NCI-H1417 treated with DMSO at 0.1 percent for 48 hours (cell line): ENCODE data around the gene SLC23A3.

ENCODE experiments used
- DNase-seq: peaks from one replicate; lab custom pipeline; 2025; lab: John Stamatoyannopoulos, UW

SLC23A3 gene, protein sequence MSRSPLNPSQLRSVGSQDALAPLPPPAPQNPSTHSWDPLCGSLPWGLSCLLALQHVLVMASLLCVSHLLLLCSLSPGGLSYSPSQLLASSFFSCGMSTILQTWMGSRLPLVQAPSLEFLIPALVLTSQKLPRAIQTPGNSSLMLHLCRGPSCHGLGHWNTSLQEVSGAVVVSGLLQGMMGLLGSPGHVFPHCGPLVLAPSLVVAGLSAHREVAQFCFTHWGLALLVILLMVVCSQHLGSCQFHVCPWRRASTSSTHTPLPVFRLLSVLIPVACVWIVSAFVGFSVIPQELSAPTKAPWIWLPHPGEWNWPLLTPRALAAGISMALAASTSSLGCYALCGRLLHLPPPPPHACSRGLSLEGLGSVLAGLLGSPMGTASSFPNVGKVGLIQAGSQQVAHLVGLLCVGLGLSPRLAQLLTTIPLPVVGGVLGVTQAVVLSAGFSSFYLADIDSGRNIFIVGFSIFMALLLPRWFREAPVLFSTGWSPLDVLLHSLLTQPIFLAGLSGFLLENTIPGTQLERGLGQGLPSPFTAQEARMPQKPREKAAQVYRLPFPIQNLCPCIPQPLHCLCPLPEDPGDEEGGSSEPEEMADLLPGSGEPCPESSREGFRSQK

GRCh38 chr2:219169930-219170654 is at the start of gene SLC23A3:
SLC23A3 (minus strand) TSS chr2:219170029; CDS start chr2:219169984, 45 bp downstream.
- DNase-seq: no peak

DNA sequence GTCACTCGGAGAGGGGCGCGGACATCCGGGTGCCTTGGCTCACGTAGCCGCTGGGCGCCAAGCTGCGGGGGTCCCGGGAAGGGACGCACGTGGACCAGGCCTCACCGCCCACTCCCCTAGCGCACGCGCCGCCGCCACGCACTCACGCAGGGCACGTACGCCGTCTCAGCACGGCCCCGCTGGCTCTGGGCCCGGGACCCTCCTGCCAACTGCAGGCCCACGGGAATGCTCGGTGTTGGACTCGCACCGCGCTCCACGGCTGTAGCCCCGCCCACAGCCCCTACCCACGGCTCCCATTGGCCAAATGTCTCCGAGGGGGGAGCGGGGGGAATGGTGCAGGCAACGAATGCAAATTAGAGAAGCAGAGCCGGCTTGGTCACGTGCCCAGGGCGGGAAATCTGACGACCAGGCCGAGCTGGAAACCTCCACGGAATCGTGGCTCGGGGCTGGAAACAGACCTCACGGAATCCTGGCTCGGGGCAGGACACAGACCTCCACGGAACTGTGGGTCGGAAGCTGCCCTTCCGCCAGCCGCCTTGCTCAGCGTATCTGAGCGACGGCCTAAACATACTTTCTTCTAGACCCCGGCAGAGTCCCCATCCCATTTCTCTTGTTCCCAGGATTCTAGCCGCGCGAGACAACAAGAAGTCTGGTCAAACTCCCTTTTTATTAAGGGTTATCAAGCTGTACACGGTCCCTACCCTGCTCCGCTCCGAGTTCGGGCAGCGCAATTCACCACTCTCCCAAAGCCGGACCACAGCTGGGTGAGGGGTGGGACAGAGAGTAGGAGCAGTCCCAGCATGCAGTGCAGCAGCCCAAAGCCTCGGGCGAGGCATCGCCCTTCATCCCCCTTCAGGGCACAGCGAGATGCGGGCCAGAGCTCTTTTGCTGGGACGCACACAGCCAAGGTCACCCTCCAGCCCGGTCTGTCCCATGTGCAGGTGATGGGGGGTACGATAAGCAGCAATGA is 49.2 kb upstream of the SLC23A3 start, which contains the start of gene ABCB6:
ABCB6 (minus strand) TSS at position 227 of the 970 bp plus-strand sequence. CDS start 285 bp downstream, outside the sequence.
- DNase-seq: peak; percentile 56

DNA sequence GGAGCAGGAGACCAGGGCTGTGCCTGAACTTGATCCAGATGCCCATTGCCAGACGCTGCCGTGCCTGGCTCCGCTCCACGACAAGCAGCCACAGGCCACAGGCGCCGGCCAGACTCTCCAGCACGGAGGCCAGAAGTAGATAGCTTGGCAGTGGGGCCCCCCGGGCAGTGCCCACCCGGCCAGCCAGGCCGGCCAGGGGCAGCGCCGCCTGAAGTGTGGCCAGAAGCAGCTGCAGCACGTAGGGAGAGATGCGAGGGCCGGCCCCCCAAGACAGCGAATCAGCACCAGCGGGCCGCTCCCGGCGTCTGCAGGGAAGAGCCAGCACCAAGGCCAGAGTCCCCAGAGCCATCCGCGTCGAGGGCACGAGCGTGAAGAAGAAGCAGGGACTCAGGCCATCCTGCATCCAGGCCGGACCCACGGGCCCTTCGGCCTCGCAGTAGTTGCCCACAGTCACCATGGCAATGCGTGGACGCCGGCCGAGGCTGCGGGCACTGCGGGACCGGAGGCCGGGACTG is 48.4 kb upstream of the SLC23A3 start:
- DNase-seq: no peak

- no peak for DNase-seq
Observed at GRCh38 chr2:219216535-219216915, 46.7 kb upstream of the SLC23A3 start.

DNA sequence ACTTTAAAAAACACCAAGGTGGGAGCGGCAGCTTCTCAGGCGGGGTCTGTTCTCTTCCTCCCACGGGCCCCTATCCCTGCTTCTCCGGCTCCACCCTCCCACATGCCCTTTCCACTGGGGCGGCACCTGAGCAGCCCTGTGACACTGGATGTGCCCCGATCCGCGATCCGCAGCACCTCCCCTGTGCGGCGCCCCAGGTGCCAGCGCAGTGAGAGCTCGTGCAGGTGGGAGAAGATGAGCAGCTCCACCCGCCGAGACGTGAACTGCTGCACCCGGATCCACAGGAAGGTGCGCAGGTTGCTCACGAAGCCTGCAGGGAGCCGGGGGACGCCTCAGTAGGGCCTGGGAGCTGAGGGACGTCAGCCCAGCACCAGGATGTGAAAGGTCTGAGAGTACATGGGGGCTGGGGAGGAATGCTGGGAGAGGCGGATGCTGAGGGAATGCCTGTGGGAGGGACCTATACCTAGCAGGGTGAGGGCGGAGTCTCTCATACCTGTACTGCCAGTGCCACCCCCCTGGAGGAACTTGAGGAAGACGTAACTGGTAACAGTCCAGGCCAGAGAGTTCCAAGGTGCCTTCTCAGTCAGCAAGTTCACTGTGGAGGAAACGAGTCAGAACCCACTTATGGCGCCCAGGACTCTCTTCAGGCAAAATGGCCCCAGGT is 46.2 kb upstream of the SLC23A3 start:
- no peak for DNase-seq

- no peak for DNase-seq
Observed at GRCh38 chr2:219214786-219215185, 45.0 kb upstream of the SLC23A3 start.

DNA sequence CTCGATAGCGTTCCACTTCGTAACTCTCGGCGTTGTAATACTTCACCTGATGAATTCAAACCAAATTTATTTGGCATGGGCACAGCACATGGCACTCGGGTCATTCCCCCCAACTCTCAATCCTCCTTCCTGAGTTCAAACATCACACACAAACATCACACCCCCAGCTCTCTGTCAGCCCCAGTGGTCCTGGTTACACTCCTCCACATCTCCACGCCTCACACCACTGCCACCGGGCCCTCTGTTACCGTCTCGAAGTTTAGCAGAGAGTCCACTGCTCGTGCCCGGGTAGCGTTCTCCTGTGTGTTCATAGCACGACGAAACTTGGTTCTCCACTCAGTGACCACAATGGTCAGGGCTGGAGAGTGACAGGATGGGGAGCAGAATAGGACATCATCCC is 44.3 kb upstream of the SLC23A3 start:
- no peak for DNase-seq

DNA sequence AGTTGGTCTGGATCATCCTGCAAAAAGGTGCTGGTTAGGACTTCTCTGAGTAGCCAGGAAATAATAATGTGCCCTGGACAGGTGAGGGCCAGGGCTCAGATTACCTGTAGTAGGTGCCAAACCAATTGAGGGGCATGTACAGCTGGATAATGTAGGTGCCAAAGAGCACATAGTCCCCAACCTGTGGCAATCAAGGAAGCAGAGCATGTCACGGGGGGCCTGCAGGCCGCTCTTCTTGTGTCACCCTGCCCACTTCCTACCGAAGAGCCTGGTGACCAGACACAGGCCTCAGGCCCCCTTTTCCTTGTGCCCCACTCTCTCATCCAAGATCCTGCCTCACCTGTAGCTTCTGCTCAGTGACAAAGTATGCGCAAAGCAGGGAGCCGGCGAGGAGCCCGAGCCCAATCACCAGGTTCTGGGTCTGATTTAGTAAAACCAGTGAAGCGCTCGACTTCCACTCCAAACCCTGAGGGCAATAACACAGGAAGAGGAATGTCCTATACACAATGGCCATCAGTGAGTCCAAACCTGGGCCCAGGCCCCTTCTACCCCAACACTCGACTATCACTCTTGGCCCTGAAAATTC is 43.8 kb upstream of the SLC23A3 start:
- DNase-seq: no peak

DNA sequence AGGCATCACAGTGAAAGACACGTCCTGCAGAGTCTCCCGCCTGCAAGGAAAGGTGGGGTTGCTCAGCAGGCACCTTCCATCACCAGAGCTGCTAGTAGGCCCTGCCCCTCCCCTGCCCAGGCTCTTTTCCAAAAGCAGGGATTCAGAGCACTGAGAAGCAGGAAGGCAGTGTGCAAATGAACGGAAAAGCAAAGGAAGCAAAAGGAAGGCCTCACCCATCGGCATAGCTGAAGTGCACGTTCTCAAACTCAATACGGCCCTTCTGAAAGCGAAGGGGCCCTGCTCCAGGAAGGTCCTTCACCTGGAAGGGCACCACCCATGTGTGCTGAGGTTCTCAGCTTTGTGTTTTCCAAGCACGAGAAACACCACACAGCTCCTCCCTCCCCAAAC is 43.2 kb upstream of the SLC23A3 start:
- DNase-seq: no peak

DNA sequence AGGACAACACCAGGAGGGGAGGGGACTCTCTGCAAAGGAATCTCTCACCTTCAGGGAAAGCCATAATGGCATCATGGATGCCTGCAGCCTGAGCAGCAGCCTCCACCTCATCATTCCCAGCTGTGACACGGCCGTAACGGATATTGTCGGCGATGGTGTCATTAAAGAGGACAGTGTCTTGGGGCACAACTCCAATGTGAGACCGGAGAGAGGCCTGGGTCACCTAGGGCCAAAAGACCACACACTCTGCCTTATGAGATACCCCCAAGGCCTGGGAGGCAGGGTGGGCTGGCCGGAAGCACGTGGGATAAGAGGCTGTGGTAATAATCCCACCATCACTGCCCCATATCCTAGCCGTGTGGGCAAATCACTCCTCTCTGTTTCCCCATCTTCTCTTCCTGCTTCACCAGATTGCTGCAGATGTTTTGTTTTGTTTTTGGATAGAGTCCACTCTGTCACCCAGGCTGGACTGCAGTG is 41.1 kb upstream of the SLC23A3 start:
- DNase-seq: no peak

- DNase-seq: no peak
Observed at GRCh38 chr2:219210196-219210885, 40.5 kb upstream of the SLC23A3 start.

- DNase-seq: no peak
Observed at GRCh38 chr2:219209236-219210195, 39.7 kb upstream of the SLC23A3 start.

GRCh38 chr2:219207884-219208740 is 38.3 kb upstream of the SLC23A3 start:
- no peak for DNase-seq

DNA sequence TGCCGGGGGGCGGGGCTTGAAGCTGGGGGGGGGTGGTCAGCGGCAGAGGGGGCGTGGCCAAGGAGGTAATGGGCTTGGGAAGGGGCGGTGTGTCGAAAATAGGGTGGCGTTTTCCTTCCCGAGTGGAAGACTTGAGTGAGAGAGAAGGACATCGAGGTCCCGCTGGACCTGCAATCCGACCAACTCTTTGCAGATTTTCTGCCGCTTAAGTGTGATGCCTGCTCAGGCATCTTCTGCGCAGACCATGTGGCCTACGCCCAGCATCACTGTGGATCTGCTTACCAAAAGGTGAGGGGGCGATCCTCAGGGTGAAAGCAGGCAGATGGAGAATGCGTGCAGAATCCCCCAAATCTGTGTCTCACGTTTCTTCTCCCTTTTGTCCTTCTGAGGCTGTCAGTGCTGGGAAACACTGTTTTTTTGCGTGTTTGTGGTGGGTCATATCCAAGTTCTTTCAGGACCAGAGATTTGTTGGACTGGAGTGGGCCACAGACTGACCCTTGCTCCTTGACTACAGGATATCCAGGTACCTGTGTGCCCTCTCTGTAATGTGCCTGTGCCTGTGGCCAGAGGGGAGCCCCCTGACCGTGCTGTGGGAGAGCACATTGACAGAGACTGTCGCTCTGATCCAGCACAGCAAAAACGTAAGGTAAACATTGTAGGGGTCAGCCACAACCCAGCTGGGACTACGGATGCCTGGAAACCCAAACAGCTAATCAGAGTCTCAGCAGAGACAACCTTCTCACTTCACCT is 37.5 kb upstream of the SLC23A3 start:
- no peak for DNase-seq

GRCh38 chr2:219206328-219207133 is 36.7 kb upstream of the SLC23A3 start, which contains the start of gene ZFAND2B:
ZFAND2B (plus strand) TSS chr2:219206782; CDS start chr2:219206988, 206 bp downstream.
- peak; percentile 59 for DNase-seq

DNA sequence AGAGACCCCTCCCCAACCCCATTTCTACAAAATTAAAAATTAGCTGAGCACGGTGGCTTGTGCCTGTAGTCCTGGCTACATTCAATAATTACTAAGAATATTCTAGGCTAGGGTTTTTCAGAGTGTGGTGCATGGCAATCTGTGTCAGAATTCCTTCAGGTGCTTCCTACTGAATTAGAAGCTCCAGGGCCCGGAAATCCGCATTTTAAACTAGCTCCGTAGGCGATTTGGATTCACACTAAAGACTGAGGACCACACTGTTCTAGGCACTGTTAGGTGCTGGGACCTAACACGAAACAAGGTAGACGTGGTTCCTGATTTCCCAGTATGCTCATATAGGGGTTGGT is 36.1 kb upstream of the SLC23A3 start:
- no peak for DNase-seq
